HG02798 (cell line): ENCODE measurements around the gene BAD.

Source experiments
- ATAC-seq: cut with Tn5 transposase; IDR thresholded peaks from one replicate; pipeline ENCODE4 v1.9.1; 2021; ENCODE audit warnings: mild to moderate bottlenecking; ENCODE audit not compliant: unreplicated experiment, poor library complexity

Gene BAD

DNA sequence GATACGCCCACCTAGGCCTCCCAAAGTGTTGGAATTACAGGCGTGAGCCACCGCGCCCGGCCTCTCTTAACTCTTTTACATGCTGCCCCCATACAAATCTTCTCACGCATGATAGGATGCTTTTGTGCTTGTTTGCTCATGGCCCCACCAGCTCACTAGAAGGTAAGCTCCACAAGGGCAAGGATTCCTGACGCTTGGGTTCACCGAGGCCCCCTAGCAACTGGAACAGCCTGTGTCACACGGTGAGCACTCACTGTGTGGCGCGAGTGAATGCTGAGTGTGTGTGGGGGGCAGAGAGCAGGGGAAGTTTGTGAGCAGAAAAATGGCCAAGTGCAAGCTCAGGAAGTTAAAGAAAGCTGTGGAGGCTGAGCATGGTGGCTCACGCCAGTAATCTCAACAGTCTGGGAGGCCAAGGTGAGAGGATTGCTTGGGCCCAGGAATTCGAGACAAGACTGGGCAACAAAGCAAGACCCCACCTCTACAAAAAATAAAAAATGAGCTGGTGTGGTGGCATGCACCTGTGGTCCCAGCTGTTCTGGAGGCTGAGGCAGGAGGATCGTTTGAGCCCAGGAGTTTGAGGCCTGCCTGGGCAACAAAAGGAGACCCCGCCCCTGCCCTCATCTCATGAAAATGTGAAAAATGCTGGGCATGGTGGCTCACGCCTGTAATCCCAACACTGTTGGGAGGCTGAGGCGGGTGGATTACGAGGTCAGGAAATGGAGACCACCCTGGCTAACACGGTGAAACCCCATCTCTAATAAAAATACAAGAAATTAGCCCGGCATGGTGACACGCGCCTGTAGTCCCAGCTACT, 2.3 kb downstream of the BAD start:
- ATAC-seq: no peak

DNA sequence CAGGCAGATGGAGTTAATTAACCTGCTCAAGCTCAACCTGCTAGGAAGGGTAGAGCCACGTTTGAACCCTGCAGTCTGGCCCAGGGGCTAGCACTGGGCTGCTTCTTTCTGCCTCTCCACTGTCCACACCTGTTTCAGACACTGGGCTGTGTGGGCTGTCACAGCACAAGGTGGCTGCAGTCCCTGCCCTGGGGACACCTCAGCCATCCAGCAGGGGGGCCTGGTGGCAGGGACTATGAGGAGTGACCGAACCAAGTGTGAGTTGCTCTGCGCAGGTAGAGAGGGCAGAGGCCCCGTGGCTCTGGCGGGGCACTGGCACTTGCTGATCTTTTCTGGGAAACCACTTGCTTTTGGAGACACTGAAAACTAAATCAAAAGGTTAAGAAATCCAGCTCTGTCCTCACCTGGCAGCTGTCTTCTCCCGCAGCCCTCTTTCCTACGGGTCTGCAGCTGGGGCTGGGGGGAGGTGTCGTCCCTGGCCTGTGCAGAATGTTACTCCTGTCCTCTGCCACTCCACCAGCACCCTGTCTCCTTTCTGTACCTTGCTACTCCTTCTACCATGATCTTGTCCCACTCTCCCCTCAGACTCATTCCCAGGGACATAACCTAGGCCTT, 5.8 kb downstream of the BAD start:
- ATAC-seq: no peak

DNA sequence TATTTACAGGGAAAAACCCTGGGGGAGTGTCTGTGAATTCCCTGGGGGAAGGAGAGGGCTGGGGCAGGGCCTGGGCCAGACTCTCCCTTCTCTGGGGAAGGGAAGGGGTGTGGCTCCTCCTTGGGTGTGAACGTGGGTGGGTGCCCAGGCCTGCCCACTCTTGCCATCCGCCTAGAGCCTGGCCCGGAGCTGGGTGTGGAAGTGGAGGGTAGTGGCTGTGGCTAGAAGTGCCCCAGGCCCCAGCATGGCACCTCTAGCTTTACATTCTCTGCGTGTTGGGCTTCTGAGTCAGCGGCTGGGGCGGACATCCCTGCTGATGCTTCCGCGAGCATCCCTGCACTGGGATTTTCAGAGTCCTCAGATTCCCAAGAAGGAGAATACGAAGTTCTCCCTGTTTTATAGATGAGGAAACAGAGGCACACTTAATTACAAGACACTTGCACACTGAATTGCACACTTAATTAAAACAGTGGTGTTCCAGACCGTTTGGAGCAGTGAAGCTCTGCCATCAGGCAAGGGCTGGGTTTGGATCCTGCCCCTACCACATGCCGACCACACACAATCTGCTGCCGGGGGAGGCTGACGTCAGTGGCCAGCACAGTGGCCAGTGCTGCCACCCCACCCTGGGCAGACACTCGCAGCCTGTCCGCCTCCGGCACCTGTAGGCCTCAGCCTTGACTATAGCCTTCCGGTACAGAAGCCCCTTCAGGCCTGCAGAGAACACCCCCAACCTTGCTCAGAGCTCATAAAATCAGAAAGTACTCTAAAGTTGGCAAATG, 7.6 kb downstream of the BAD start:
- ATAC-seq: no peak

DNA sequence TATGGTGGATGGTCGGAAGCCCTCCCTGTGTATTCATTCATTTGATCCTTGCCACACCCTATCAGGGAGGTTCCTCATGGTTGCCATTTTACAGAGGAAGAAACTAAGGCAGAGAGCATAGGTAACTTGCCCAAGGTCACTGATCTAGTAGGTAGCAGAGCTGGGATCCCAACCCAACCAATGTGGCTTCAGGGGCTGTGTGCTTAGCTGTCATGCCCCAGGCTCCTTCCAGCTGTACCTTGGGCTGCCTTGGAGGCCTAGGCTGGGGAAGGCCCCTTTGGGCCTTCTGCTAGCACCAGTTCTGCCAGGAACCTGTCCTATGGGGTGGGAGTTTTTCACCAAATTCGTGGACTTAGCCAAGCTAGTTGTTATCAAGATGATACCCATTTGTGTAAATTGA, 8.6 kb downstream of the BAD start:
- ATAC-seq: no peak

DNA sequence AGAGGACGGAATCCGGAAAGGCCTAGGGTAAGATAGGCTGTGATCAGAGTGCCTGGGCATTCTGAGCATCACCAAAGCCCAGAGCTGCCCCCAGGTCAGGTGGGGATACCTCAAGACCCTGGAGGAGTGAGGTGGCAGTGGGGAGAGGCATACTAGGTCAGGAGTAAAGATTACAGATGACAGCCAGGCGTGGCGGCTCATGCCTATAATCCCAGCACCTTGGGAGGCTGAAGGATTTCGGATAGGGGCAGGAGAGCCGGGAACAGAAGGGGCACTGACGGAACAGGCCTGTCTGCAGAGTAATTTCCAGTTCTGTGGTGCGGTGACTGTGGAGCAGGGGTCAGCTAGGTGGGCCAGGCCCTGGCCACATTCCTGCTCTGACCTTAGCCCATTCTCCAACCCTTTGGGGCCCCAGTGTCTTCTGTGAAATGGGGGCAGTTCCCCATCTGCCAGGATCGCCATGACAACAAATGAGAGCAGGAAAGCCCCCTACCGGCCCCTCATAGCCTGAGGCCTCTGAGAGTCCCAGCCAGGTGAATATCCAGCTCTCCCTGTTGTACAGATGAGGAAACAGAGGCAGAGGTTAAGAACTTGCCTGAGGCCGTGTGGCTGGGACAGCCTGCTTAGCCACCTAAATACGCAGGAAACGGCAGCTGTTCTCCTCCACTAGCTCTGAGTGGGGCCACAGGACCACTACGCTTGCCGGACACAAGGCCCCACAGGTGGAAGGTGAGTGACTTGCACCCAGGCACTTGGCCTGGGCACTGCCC, 9.2 kb downstream of the BAD start:
- no peak for ATAC-seq

DNA sequence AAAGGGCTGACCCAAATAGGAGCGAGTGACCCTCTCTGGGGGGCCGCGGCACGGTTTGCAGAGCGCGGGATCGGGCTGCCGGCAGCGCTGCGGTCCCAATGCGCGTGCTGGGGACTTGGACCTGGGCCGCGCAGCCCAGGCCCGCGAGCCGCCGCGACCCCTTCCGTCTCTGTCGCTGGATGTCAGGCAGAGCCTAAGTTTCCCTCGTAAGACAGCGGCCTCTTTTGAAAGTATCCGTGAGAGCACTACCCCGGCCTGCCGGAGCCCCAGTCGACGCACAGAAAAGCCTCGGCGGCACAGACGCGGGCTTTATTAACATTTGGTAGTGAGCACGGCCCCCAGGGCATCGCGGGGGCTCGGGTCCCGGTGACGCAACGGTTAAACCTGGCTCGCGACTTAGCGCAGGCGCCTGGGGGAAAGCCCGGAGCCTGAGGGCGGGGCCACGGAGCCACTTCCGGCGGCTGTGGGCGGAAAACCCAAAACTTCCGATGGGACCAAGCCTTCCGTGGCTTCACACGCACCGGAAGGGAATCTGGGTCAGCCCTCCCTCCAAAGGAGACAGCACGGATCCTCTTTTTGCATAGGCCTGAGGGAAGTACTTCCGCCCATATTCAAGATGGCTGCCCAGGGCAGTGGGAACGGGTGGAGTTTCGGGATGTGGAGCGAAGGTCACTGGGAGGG, 14.8 kb downstream of the BAD start:
- ATAC-seq: peak; percentile 78

DNA sequence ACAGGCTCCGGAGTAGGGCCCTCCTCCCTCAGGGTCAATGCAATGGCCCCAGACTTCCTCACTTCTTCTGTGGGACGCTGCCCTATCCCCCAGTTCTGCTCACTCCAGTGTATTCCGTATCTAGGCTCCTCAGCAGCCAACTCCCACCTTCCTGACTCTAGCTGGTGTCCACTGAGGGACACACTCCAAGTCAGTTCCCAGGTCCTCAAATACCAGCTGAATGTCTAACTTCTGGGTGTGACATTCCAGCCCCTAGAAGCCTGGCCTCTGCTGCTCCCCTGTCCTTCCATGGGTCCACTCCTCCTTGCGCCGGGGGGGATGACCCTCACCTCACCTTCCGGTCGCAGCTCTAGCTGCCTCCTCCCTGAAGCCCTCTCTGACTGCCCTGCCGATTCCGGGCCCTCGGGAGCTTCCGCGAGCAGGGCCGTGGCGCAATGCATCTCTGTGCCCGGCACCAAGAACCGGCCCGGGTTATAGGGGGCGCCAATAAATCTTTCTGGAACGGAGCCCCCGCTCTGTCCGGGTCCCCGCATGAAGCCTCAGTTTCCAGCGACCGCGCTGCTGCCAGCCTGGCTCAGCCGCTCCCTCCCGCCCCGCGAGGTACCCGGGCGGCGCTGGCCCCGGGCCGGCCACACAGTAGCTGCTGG, 15.4 kb downstream of the BAD start:
- ATAC-seq: peak; percentile 9

DNA sequence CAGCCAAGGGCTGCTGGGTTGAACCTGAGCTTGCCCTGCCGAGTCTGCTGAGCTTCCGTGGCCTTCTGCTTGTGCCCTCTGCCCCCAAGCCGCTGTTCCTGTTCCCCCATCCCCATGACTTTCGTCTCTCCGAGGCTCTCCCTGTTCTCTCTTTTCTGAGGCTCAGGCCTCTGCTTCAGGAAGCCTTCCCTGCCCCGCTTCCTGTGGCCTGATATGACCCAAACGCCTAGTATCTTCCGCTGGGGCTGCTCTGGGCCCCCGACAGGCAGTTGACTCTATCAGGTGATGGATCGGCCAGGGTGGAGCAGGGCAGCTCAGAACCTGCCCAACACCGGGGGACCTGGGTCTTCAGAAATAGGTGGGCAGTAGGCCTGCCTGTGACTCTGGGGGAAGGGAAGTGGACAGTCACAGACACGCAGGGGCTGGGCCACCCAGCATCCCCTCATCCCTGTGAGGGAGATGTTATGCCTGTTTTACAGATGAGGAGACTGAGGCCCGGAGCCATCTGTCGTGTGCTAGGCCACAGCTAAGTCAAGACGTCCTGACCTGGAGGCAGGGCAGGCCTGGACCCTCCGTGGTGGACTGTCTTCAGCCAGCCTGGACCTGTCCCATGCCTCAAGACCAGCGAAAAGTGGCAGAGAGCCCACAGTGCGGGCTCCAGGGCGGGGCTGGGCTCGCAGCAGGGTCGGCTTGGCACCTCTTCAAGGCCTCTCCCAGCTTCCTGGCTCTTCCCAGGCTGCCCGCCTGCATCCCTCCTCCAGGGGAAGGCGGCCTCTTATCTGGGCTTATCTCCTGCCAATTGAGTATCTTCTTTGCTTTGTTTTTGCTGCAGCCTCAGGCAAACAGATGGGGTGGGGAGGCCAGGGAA, 16.2 kb downstream of the BAD start:
- no peak for ATAC-seq

DNA sequence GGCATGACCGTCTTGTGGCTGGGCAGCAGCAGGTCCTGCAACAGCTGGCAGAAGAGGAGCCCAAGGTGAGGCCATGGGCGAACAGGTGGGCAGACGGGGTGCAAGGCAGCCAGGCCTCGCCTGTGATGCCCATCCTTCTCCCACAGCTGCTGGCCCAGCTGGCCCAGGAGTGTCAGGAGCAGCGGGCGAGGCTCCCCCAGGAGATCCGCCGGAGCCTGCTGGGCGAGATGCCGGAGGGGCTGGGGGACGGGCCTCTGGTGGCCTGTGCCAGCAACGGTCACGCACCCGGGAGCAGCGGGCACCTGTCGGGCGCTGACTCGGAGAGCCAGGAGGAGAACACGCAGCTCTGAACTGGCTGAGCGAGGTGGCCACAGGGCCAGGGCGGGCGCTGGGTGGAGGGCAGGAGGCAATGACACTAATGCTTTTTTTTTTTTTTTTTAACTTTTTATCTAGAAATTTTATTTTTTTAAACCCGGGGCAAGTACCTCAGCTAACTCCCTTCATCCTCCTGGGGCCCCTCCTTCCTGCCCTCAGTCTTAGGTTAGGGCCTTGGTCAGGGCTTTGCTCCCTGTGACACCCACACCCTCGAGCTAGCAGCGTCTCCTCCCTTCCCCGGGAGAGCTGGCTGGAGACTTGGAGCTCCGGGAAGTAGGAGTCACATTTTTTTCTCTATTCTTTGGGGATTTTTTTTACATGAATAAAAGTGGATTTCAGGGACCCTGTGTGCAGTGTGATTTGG, 17.1 kb downstream of the BAD start:
- ATAC-seq: no peak

DNA sequence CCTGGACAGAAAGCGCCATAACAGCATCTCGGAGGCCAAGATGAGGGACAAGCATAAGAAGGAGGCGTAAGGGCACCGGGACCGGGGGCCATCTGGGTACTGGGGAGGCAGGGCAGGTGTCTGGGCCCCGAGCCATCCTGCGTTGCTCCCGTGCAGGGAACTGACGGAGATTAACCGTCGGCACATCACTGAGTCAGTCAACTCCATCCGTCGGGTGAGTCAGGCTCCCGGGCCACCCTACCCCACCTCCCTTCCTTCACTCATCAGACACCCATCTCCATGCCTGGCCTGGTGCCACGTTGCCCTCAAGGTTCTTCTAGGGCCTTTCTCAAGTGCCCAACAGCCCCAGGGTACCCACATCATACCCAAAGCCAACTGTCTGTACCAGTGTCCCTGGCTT, 18.1 kb downstream of the BAD start:
- ATAC-seq: no peak

DNA sequence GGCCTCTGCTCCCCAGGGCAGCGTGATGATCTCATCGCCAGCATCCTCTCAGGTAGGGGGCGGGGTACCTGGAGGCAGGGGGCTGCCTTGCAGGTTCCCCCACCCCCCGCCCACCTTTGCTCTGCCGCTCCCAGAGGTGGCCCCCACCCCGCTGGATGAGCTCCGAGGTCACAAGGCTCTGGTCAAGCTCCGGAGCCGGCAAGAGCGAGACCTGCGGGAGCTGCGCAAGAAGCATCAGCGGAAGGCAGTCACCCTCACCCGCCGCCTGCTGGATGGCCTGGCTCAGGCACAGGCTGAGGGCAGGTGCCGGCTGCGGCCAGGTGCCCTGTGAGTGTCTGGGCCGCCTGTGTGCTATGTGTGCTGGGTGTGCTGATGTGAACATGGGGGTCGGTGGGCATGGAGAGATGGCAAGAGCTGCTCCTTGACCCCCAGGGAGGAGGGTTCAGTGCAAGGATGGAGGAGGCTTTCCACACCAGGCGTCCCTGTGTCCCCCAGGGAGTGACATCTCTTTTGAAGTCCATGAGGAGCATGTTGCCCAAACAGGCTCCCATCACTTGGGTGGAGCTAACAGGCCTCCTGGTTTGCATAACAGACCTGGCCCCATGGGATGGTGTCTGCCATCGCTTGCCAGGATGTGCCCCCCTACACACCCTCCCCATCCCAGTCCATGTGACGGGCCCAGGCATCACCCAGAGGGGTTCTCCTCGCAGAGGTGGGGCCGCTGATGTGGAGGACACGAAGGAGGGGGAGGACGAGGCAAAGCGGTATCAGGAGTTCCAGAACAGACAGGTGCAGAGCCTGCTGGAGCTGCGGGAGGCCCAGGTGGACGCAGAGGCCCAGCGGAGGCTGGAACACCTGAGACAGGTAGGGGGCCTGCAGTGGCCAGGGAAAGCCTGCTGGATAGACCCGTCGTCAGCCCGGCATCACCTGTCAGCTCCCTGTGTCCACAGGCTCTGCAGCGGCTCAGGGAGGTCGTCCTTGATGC, 19.0 kb downstream of the BAD start:
- no peak for ATAC-seq

DNA sequence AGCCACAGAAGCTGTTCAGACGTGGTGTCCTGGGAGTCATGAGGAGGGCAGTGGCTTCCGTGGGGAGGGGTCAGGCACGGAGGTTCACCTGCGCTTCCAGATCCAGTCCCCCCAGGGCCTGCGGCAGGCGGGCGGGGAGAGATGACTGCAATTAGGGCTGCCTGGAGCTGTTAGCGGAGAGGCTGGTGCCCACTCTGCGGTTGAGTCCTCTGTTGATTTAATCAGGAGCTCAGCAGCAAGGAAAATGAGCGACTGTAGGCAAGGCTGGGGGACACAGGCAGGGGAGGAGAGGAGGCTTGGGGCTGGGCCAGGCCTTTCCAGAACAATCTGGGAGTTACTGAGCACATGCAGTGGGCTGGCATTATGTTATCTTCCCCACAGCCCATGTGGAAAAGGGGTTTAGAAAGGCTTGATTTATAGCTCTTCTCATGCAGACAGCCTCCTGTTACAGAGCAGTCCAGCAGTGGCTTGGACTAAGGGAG, 20.1 kb downstream of the BAD start:
- ATAC-seq: no peak

DNA sequence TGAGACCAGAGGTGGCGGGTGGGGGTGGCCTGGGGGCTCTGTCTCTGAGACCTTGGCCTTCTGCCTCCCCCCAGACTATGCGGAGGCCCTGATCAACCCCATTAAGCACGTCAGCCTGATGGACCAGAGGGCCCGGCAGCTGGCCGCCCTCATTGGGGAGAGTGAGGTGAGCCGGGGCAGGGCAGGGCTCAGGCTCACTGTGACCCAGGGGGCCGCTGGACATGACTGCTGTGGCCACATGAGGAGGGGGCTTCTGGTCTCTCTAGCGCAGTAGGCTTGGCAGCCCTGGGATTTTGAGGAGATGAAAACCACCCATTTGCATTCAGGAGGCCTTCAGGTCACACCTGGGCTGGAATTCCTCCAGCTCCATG, 20.5 kb downstream of the BAD start:
- ATAC-seq: no peak

DNA sequence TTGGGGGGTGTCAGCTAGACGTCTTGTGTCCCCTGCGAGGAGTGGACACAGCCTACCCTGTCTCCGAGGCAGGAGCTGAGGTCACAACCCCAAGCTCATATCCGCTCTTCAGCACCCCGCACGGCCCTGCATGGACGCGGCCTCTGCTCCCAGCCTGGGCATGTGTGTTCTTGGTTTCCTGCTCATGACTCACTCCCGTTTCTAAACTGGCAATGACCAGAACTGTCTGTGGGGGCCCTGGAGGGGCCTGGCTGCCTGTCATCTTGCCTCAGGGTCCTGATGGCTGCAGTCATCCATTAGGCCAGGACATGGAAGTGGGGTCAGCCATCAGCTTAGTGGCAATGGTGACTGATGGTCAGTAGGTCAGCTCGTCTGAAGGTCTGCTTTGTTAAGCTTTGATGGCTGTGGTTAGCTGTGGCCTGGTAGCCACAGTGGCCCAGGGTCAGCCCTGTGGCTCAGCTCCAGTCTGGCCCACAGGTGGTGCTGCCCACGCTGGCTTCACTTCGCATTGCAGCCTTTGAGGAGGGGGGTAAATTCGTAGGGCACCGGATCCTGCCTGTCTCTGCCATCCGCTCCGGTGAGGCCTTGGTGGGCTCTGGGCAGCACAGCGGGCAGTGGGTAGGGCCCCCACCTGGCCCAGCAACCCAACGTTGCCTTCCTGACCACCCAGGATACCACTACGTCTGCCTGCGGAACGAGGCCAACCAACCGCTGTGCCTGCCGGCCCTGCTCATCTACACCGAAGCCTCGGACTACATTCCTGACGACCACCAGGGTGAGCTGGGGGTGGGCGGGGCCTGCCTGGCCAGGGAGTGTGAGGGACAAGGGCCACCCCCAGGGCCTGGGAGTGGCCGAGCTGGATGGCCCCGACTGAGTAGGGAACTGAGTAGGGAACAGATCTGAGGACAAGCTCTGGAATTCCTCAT, 21.2 kb downstream of the BAD start:
- ATAC-seq: no peak

DNA sequence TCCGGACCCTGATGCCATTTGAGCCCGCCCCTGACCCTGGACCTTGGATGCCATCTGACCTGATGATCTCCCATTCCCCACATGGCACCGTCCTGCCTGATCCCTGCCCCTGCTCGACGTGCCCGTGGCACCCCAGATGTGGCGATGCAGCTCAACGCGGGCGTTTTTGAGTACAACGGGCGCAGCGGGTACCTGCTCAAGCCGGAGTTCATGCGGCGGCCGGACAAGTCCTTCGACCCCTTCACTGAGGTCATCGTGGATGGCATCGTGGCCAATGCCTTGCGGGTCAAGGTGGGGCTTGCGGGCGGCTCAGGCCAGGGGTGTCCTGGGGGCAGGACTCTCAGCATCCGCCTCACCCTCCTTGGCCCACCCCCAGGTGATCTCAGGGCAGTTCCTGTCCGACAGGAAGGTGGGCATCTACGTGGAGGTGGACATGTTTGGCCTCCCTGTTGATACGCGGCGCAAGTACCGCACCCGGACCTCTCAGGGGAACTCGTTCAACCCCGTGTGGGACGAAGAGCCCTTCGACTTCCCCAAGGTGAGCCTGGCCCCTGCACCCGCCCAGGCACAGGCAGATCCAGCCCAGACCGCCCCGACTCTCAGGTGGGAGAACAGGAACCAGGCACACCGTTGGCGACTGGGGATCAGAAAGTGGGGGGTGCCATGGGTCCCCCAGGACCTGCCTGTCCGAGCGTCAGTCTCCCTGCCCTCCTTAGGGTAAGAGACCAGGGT, 22.0 kb downstream of the BAD start:
- no peak for ATAC-seq
